DOHH2 (cell line): Measurements from ENCODE around the gene ACTR2.

ENCODE experiments used
- H3F3A ChIP-seq: fragments of 200-600 bp; sonication (generic), shearing (Covaris generic); 2 replicates; pipeline ENCODE4 v1.6.0; 2016; ENCODE audit warnings: antibody characterized with exemption, mild to moderate bottlenecking; ENCODE audit not compliant: control insufficient read depth, insufficient read depth
- H3K27ac ChIP-seq: fragments of 200-600 bp; sonication (generic); 2 replicates; pipeline ENCODE4 v1.5.1; 2014; ENCODE audit warnings: low read depth, mild to moderate bottlenecking, low read length, moderate library complexity
- H3K27me3 ChIP-seq: fragments of 200-600 bp; sonication (generic); 2 replicates; pipeline ENCODE4 v1.6.1; 2014; ENCODE audit warnings: mild to moderate bottlenecking, low read length, mixed read lengths; ENCODE audit not compliant: control insufficient read depth
- H3K36me3 ChIP-seq: fragments of 200-600 bp; sonication (generic); 2 replicates; pipeline ENCODE4 v1.6.1; 2014; ENCODE audit warnings: mild to moderate bottlenecking, low read length, moderate library complexity, mixed read lengths; ENCODE audit not compliant: control insufficient read depth
- H3K4me1 ChIP-seq: fragments of 200-600 bp; sonication (generic); 2 replicates; pipeline ENCODE4 v1.6.1; 2014; ENCODE audit warnings: mild to moderate bottlenecking, low read length, mixed read lengths; ENCODE audit not compliant: control insufficient read depth
- H3K4me2 ChIP-seq: fragments of 200-600 bp; sonication (generic); 2 replicates; pipeline ENCODE4 v1.6.0; 2014; ENCODE audit warnings: mild to moderate bottlenecking, low read length, moderate library complexity
- H3K4me3 ChIP-seq: fragments of 200-600 bp; sonication (generic); 2 replicates; pipeline ENCODE4 v1.5.1; 2014; ENCODE audit warnings: mild to moderate bottlenecking, low read length, mixed read lengths
- H3K79me2 ChIP-seq: fragments of 200-600 bp; sonication (generic); 2 replicates; pipeline ENCODE4 v1.6.1; 2014; ENCODE audit warnings: mild to moderate bottlenecking, low read length, mixed read lengths; ENCODE audit not compliant: control insufficient read depth
- H3K9me2 ChIP-seq: fragments of 200-600 bp; sonication (generic); replicated peaks from 2 replicates; pipeline ENCODE4 v1.6.1; 2014; ENCODE audit warnings: mild to moderate bottlenecking, low read length, mixed read lengths; ENCODE audit not compliant: control insufficient read depth
- H3K9me3 ChIP-seq: fragments of 200-600 bp; sonication (generic); 2 replicates; pipeline ENCODE4 v1.6.1; 2014; ENCODE audit warnings: antibody characterized with exemption, low read length, mixed read lengths; ENCODE audit not compliant: control insufficient read depth, insufficient read depth
- H4K20me1 ChIP-seq: fragments of 200-600 bp; sonication (generic); 2 replicates; pipeline ENCODE4 v1.6.0; 2014; ENCODE audit warnings: low read depth, mild to moderate bottlenecking, antibody characterized with exemption, low read length, moderate library complexity; ENCODE audit not compliant: control insufficient read depth, insufficient read depth
- CTCF ChIP-seq: fragments of 200-600 bp; sonication (generic); IDR thresholded peaks from one replicate; pipeline ENCODE4 v1.5.1; 2014; ENCODE audit warnings: antibody characterized with exemption, mild to moderate bottlenecking, low read depth, low read length; ENCODE audit not compliant: poor library complexity, severe bottlenecking
- EZH2phosphoT487 ChIP-seq: fragments of 200-600 bp; sonication (generic); IDR thresholded peaks from 2 replicates; pipeline ENCODE4 v1.6.1; 2017; ENCODE audit warnings: borderline replicate concordance, mild to moderate bottlenecking, antibody characterized with exemption, low read length, moderate library complexity, mixed read lengths

Gene ACTR2

GRCh38 chr2:65279756-65280155 lies 52.1 kb downstream of the ACTR2 start:
- Histone ChIP-seq H3K27ac (no peak overlapping the region), H3K4me2 (no peak overlapping the region), H3K27me3 (peaks cover 7% of the 10 kb centered on the region), H4K20me1 (no peaks in the 10 kb centered on the region), H3F3A (peaks cover 23% of the 10 kb centered on the region), H3K4me1 (peaks cover 24% of the 10 kb centered on the region), H3K9me3 (no peaks in the 10 kb centered on the region), H3K9me2 (no peaks in the 10 kb centered on the region), H3K4me3 (no peak overlapping the region), H3K79me2 (no peaks in the 10 kb centered on the region), H3K36me3 (no peaks in the 10 kb centered on the region)
- TF ChIP-seq EZH2phosphoT487: no peak
- no peak for TF ChIP-seq CTCF

- H3K4me3 ChIP-seq: no peak overlapping the region
- no peak overlapping the region for H3K4me2 ChIP-seq
- H3K27me3 ChIP-seq: peaks cover 7% of the 10 kb centered on the region; the same call in 1 of the 2 replicates
Measured at GRCh38 chr2:65281627-65282351, 54.2 kb downstream of the ACTR2 start.

GRCh38 chr2:65282477-65283053 lies 54.9 kb downstream of the ACTR2 start:
- Histone ChIP-seq H3K4me3 (no peak overlapping the region), H4K20me1 (no peaks in the 10 kb centered on the region), H3F3A (no peaks in the 10 kb centered on the region), H3K36me3 (no peaks in the 10 kb centered on the region), H3K9me2 (no peaks in the 10 kb centered on the region), H3K79me2 (no peaks in the 10 kb centered on the region), H3K9me3 (no peaks in the 10 kb centered on the region), H3K27ac (no peak overlapping the region), H3K4me2 (no peak overlapping the region), H3K27me3 (peaks cover 6% of the 10 kb centered on the region; the same call in 1 of the 2 replicates), H3K4me1 (peaks cover 23% of the 10 kb centered on the region)
- TF ChIP-seq EZH2phosphoT487: no peak
- no peak for TF ChIP-seq CTCF

More at GRCh38 chr2:65281627-65282351, 54.2 kb downstream of the ACTR2 start:
- no peak for TF ChIP-seq CTCF
- TF ChIP-seq EZH2phosphoT487: no peak
- no peak overlapping the region for H3K27ac ChIP-seq
- H3F3A ChIP-seq: peaks cover 4% of the 10 kb centered on the region
- H3K4me1 ChIP-seq: peaks cover 24% of the 10 kb centered on the region
- H3K9me3 ChIP-seq: no peaks in the 10 kb centered on the region
- H4K20me1 ChIP-seq: no peaks in the 10 kb centered on the region
- H3K36me3 ChIP-seq: no peaks in the 10 kb centered on the region
- H3K79me2 ChIP-seq: no peaks in the 10 kb centered on the region
- H3K9me2 ChIP-seq: no peaks in the 10 kb centered on the region
